Caco-2 (cell line): Measurements from ENCODE around the gene PCBP1. TPM values are rescaled to one million over a fixed set of nuclear protein-coding genes. Genes with fewer than 3 reads are reported as not detected.

ENCODE experiments used
- BruUV-seq: library from RNA; stranded (reverse); fragments of 400-500 nt; replicated peaks from 2 replicates; lab custom pipeline; 2021; lab: Mats Ljungman, UMichigan
- CTCF ChIA-PET: fragments of 300-600 bp; sonication (Branson Sonifier 250); formaldehyde crosslinking; loops from one replicate; lab custom pipeline; 2022; ENCODE audit warnings: antibody characterized with exemption; lab: Charles Lee
- POLR2A ChIA-PET: fragments of 300-600 bp; sonication (Branson Sonifier 250); formaldehyde crosslinking; loops from one replicate; lab custom pipeline; 2022; ENCODE audit warnings: antibody characterized with exemption; lab: Charles Lee
- DNase-seq, 2 experiments: peaks; one replicate each; pipeline versions ENCODE4 v3.0.0 to v3.0.0-alpha.2; 2020 to 2022
- H3K27me3 ChIP-seq: replicated peaks from 2 replicates; pipeline ENCODE4 v1.6.0; 2011; ENCODE audit warnings: low read length; ENCODE audit not compliant: control insufficient read depth, insufficient read depth
- H3K36me3 ChIP-seq: 2 replicates; pipeline ENCODE4 v1.5.1; 2011; ENCODE audit warnings: low read length; ENCODE audit not compliant: control insufficient read depth, insufficient read depth
- H3K4me1 ChIP-seq: fragments of 250-450 bp; sonication (Bioruptor Pico); 2 replicates; pipeline ENCODE4 v1.5.1; 2020; ENCODE audit warnings: mild to moderate bottlenecking
- H3K4me3 ChIP-seq: 2 replicates; pipeline ENCODE4 v1.5.1; 2011; ENCODE audit warnings: low read depth, mild to moderate bottlenecking, control low read depth, low read length
- H3K9me3 ChIP-seq: fragments of 250-450 bp; sonication (Bioruptor Pico); 2 replicates; pipeline ENCODE4 v1.5.1; 2020; ENCODE audit warnings: mild to moderate bottlenecking, moderate library complexity
- H3K27ac Mint-ChIP-seq: one replicate; pipeline ENCODE4 v1.8.0; 2022; ENCODE audit warnings: mixed read lengths; ENCODE audit not compliant: unreplicated experiment
- H3K27me3 Mint-ChIP-seq: one replicate; pipeline ENCODE4 v1.8.0; 2022; ENCODE audit warnings: mixed read lengths; ENCODE audit not compliant: insufficient read depth, unreplicated experiment
- H3K36me3 Mint-ChIP-seq: one replicate; pipeline ENCODE4 v1.8.0; 2022; ENCODE audit warnings: mild to moderate bottlenecking, mixed read lengths; ENCODE audit not compliant: insufficient read depth, unreplicated experiment
- H3K4me1 Mint-ChIP-seq: one replicate; pipeline ENCODE4 v1.8.0; 2022; ENCODE audit warnings: low read depth, mixed read lengths; ENCODE audit not compliant: unreplicated experiment
- H3K4me3 Mint-ChIP-seq: one replicate; pipeline ENCODE4 v1.8.0; 2022; ENCODE audit warnings: mild to moderate bottlenecking, moderate library complexity, mixed read lengths; ENCODE audit not compliant: unreplicated experiment
- H3K9me3 Mint-ChIP-seq: one replicate; pipeline ENCODE4 v1.8.0; 2022; ENCODE audit warnings: mixed read lengths; ENCODE audit not compliant: unreplicated experiment
- intact Hi-C: fragments of 100-400 bp; cut with micrococcal nuclease; formaldehyde crosslinking; loops from one replicate; pipeline ENCODE4 v1.10.0; 2022; ENCODE audit not compliant: unreplicated experiment
- total RNA-seq: library from RNA; stranded (reverse); gene quantifications from 2 replicates; pipeline ENCODE4 v1.2.3, GENCODE V29; 2022
- TF ChIP-seq, protein P1 (sequence below), 2 experiments: fragments of 200-600 bp in 1 of 2; IDR thresholded peaks; 1 replicate in 1 of 2; 2 replicates in 1 of 2; pipeline versions ENCODE4 v1.5.1 to v1.8.0; 2011 to 2022; ENCODE audit warnings: antibody characterized with exemption in 1 of 2, control low read depth in 1 of 2, inconsistent platforms in 1 of 2, low read depth in 1 of 2, low read length in 1 of 2, mild to moderate bottlenecking in 1 of 2, moderate library complexity in 1 of 2; ENCODE audit not compliant: insufficient read depth in 1 of 2, severe bottlenecking in 1 of 2, unreplicated experiment in 1 of 2

Gene PCBP1
- total RNA-seq, 1 experiment from 2014 or later: 319 TPM

DNA sequence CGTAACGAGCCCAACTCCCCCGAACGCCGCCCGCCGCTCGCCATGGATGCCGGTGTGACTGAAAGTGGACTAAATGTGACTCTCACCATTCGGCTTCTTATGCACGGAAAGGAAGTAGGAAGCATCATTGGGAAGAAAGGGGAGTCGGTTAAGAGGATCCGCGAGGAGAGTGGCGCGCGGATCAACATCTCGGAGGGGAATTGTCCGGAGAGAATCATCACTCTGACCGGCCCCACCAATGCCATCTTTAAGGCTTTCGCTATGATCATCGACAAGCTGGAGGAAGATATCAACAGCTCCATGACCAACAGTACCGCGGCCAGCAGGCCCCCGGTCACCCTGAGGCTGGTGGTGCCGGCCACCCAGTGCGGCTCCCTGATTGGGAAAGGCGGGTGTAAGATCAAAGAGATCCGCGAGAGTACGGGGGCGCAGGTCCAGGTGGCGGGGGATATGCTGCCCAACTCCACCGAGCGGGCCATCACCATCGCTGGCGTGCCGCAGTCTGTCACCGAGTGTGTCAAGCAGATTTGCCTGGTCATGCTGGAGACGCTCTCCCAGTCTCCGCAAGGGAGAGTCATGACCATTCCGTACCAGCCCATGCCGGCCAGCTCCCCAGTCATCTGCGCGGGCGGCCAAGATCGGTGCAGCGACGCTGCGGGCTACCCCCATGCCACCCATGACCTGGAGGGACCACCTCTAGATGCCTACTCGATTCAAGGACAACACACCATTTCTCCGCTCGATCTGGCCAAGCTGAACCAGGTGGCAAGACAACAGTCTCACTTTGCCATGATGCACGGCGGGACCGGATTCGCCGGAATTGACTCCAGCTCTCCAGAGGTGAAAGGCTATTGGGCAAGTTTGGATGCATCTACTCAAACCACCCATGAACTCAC, 673 bp downstream of the PCBP1 start:
- CTCF ChIA-PET: interaction anchor here (1.0 to 1.6 kb wide), 3 partner anchors 19 to 54 kb away, joined by 3 read pairs; no protein-coding TSS in a partner anchor
- peak; percentile 68 to 70 for DNase-seq
- intact Hi-C loops: loop anchor here (1.0 to 5.0 kb wide), 6 partner anchors 20 to 204 kb away; partner anchors contain the start of genes C2orf42, SNRPG and TIA1

DNA sequence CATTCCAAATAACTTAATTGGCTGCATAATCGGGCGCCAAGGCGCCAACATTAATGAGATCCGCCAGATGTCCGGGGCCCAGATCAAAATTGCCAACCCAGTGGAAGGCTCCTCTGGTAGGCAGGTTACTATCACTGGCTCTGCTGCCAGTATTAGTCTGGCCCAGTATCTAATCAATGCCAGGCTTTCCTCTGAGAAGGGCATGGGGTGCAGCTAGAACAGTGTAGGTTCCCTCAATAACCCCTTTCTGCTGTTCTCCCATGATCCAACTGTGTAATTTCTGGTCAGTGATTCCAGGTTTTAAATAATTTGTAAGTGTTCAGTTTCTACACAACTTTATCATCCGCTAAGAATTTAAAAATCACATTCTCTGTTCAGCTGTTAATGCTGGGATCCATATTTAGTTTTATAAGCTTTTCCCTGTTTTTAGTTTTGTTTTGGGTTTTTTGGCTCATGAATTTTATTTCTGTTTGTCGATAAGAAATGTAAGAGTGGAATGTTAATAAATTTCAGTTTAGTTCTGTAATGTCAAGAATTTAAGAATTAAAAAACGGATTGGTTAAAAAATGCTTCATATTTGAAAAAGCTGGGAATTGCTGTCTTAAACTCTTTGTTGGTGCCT, 1.4 kb downstream of the PCBP1 start:
- peaks cover 6% of the 10 kb centered on the region for H3K36me3 ChIP-seq
- TF ChIP-seq, protein P1, sequence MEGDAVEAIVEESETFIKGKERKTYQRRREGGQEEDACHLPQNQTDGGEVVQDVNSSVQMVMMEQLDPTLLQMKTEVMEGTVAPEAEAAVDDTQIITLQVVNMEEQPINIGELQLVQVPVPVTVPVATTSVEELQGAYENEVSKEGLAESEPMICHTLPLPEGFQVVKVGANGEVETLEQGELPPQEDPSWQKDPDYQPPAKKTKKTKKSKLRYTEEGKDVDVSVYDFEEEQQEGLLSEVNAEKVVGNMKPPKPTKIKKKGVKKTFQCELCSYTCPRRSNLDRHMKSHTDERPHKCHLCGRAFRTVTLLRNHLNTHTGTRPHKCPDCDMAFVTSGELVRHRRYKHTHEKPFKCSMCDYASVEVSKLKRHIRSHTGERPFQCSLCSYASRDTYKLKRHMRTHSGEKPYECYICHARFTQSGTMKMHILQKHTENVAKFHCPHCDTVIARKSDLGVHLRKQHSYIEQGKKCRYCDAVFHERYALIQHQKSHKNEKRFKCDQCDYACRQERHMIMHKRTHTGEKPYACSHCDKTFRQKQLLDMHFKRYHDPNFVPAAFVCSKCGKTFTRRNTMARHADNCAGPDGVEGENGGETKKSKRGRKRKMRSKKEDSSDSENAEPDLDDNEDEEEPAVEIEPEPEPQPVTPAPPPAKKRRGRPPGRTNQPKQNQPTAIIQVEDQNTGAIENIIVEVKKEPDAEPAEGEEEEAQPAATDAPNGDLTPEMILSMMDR (IDR thresholded peaks at IDR 0.05; ENCODE audit: insufficient read depth in 1 of 2, low read depth in 1 of 2, low read length in 1 of 2, severe bottlenecking in 1 of 2, unreplicated experiment in 1 of 2): no peak
- CTCF ChIA-PET: interaction anchor here (1.0 to 1.6 kb wide), 3 partner anchors 19 to 54 kb away, joined by 3 read pairs; no protein-coding TSS in a partner anchor
- peak overlapping the region; percentile 92 for H3K4me3 Mint-ChIP-seq
- no peaks in the 10 kb centered on the region for H3K27me3 ChIP-seq
- DNase-seq: no peak
- H3K27ac Mint-ChIP-seq: peak overlapping the region; percentile 100
- H3K9me3 ChIP-seq: no peaks in the 10 kb centered on the region; the same call in 1 of the 2 replicates
- no peaks in the 10 kb centered on the region for H3K9me3 Mint-ChIP-seq
- no TSS peak for BruUV-seq
- POLR2A ChIA-PET: interaction anchor here (0.5 to 2.5 kb wide), 7 partner anchors 16 to 59 kb away, joined by 3 to 14 read pairs (median 3); no protein-coding TSS in a partner anchor
- no peaks in the 10 kb centered on the region for H3K27me3 Mint-ChIP-seq
- peak overlapping the region; percentile 59 for H3K4me3 ChIP-seq
- H3K4me1 Mint-ChIP-seq: peaks cover 30% of the 10 kb centered on the region
- intact Hi-C loops: loop anchor here (5.0 kb wide), 2 partner anchors 159 to 204 kb away; partner anchors contain the start of genes SNRPG and TIA1
- peaks cover 59% of the 10 kb centered on the region for H3K36me3 Mint-ChIP-seq
- H3K4me1 ChIP-seq: peaks cover 13% of the 10 kb centered on the region; the same call in 1 of the 2 replicates

More for the DNA sequence above, 673 bp downstream of the PCBP1 start:
- Histone ChIP-seq H3K9me3 (no peaks in the 10 kb centered on the region; the same call in 1 of the 2 replicates), H3K4me3 (peak overlapping the region; percentile 59), H3K4me1 (peaks cover 17% of the 10 kb centered on the region; the same call in 1 of the 2 replicates), H3K27me3 (no peaks in the 10 kb centered on the region), H3K36me3 (peaks cover 6% of the 10 kb centered on the region)
- TSS peak; percentile 68 for BruUV-seq
- Mint-ChIP-seq H3K9me3 (no peaks in the 10 kb centered on the region), H3K36me3 (peaks cover 66% of the 10 kb centered on the region), H3K27ac (peak overlapping the region; percentile 100), H3K4me1 (peaks cover 30% of the 10 kb centered on the region), H3K27me3 (no peaks in the 10 kb centered on the region), H3K4me3 (peak overlapping the region; percentile 92)
- TF ChIP-seq, protein P1 (IDR thresholded peaks at IDR 0.05; ENCODE audit: insufficient read depth in 1 of 2, low read depth in 1 of 2, low read length in 1 of 2, severe bottlenecking in 1 of 2, unreplicated experiment in 1 of 2): peak in 1 of 2 experiments; percentile 12
- POLR2A ChIA-PET: interaction anchor here (0.6 to 2.5 kb wide), 8 partner anchors 20 to 205 kb away, joined by 3 to 15 read pairs (median 4); partner anchors contain the start of gene SNRPG
